ES-I3 (cell line): ENCODE data around the gene GMPPA.

Experiments
- H3K36me3 ChIP-seq: 2 replicates; pipeline ENCODE4 v1.6.1; 2013; ENCODE audit warnings: mild to moderate bottlenecking, low read length, control low read depth, moderate library complexity; ENCODE audit not compliant: insufficient read depth
- H3K4me1 ChIP-seq: 2 replicates; pipeline ENCODE4 v1.6.1; 2013; ENCODE audit warnings: mild to moderate bottlenecking, control low read depth, low read length; ENCODE audit not compliant: insufficient read depth
- H3K9ac ChIP-seq: 2 replicates; pipeline ENCODE4 v1.6.1; 2013; ENCODE audit warnings: low read depth, mild to moderate bottlenecking, low read length, moderate library complexity
- H3K9me3 ChIP-seq: 2 replicates; pipeline ENCODE4 v1.6.1; 2013; ENCODE audit warnings: mild to moderate bottlenecking, low read length, moderate library complexity; ENCODE audit not compliant: control insufficient read depth, insufficient read depth

The GMPPA gene

GRCh38 chr2:219474285-219475060, 24.2 kb upstream of the GMPPA start:
- Histone ChIP-seq H3K36me3 (0 out of 2 replicates have a peak, but pooled peaks cover 2% of the 10 kb centered on the region), H3K9ac (no peak overlapping the region), H3K9me3 (no peaks in the 10 kb centered on the region), H3K4me1 (peaks cover 13% of the 10 kb centered on the region)

- peaks cover 13% of the 10 kb centered on the region for H3K4me1 ChIP-seq
- no peaks in the 10 kb centered on the region for H3K36me3 ChIP-seq
- no peak overlapping the region for H3K9ac ChIP-seq
- H3K9me3 ChIP-seq = no peaks in the 10 kb centered on the region
Observed at GRCh38 chr2:219475278-219475677, 23.4 kb upstream of the GMPPA start.

- Histone ChIP-seq H3K36me3 (no peaks in the 10 kb centered on the region), H3K9ac (peak overlapping the region; percentile 60), H3K4me1 (peaks cover 13% of the 10 kb centered on the region), H3K9me3 (no peaks in the 10 kb centered on the region)
Observed at GRCh38 chr2:219475697-219476651, 22.7 kb upstream of the GMPPA start.

- peak overlapping the region; percentile 60 for H3K9ac ChIP-seq
- no peaks in the 10 kb centered on the region for H3K9me3 ChIP-seq
- no peaks in the 10 kb centered on the region for H3K36me3 ChIP-seq
- H3K4me1 ChIP-seq = peaks cover 13% of the 10 kb centered on the region
Observed at GRCh38 chr2:219476652-219477151, 22.0 kb upstream of the GMPPA start.

GRCh38 chr2:219477179-219477578, 21.5 kb upstream of the GMPPA start:
- no peak overlapping the region for H3K9ac ChIP-seq
- no peaks in the 10 kb centered on the region for H3K36me3 ChIP-seq
- H3K4me1 ChIP-seq = peaks cover 13% of the 10 kb centered on the region
- H3K9me3 ChIP-seq = no peaks in the 10 kb centered on the region

- Histone ChIP-seq H3K36me3 (no peaks in the 10 kb centered on the region), H3K4me1 (peaks cover 13% of the 10 kb centered on the region), H3K9me3 (no peaks in the 10 kb centered on the region), H3K9ac (no peak overlapping the region)
Observed at GRCh38 chr2:219477815-219478214, 20.9 kb upstream of the GMPPA start.

- peaks cover 15% of the 10 kb centered on the region for H3K4me1 ChIP-seq
- H3K9me3 ChIP-seq = no peaks in the 10 kb centered on the region
- H3K36me3 ChIP-seq = no peaks in the 10 kb centered on the region
- H3K9ac ChIP-seq = no peak overlapping the region
Observed at GRCh38 chr2:219478916-219479315, 19.8 kb upstream of the GMPPA start.

- Histone ChIP-seq H3K9me3 (no peaks in the 10 kb centered on the region), H3K4me1 (peaks cover 17% of the 10 kb centered on the region), H3K36me3 (no peaks in the 10 kb centered on the region), H3K9ac (no peak overlapping the region)
Observed at GRCh38 chr2:219480004-219480403, 18.7 kb upstream of the GMPPA start.

- H3K9ac ChIP-seq = no peak overlapping the region
- H3K36me3 ChIP-seq = no peaks in the 10 kb centered on the region
- H3K9me3 ChIP-seq = no peaks in the 10 kb centered on the region
- peaks cover 26% of the 10 kb centered on the region for H3K4me1 ChIP-seq
Observed at GRCh38 chr2:219482674-219483405, 15.9 kb upstream of the GMPPA start.

- Histone ChIP-seq H3K36me3 (no peaks in the 10 kb centered on the region), H3K9ac (peak overlapping the region; percentile 49; the same call in 1 of the 2 replicates), H3K4me1 (peaks cover 26% of the 10 kb centered on the region), H3K9me3 (no peaks in the 10 kb centered on the region)
Observed at GRCh38 chr2:219483451-219484342, 15.0 kb upstream of the GMPPA start.

GRCh38 chr2:219484343-219485200, 14.1 kb upstream of the GMPPA start:
- H3K9me3 ChIP-seq = no peaks in the 10 kb centered on the region
- H3K4me1 ChIP-seq = peaks cover 26% of the 10 kb centered on the region
- H3K36me3 ChIP-seq = no peaks in the 10 kb centered on the region
- peak overlapping the region; percentile 49; the same call in 1 of the 2 replicates for H3K9ac ChIP-seq

- Histone ChIP-seq H3K9me3 (no peaks in the 10 kb centered on the region), H3K4me1 (peaks cover 26% of the 10 kb centered on the region), H3K9ac (peak overlapping the region; percentile 49), H3K36me3 (no peaks in the 10 kb centered on the region)
Observed at GRCh38 chr2:219485201-219485580, 13.5 kb upstream of the GMPPA start.
